ENCODE data around the gene LYRM4.

The LYRM4 gene

GRCh38 chr6:5243069-5243468 is 17.7 kb downstream of the LYRM4 start:
- no peak for DNase-seq (ENCODE audit: low spot score)

GRCh38 chr6:5241252-5241651 is 19.5 kb downstream of the LYRM4 start:
- no peak for DNase-seq (ENCODE audit: low spot score)

GRCh38 chr6:5238336-5238735 is 22.4 kb downstream of the LYRM4 start:
- DNase-seq (ENCODE audit: low spot score): no peak

- no peak for DNase-seq (ENCODE audit: low spot score)
Measured at GRCh38 chr6:5237805-5238204, 22.9 kb downstream of the LYRM4 start.

- no peak for DNase-seq (ENCODE audit: low spot score)
Measured at GRCh38 chr6:5235830-5236229, 24.9 kb downstream of the LYRM4 start.

- DNase-seq (ENCODE audit: low spot score): no peak
Measured at GRCh38 chr6:5234874-5235273, 25.9 kb downstream of the LYRM4 start.

GRCh38 chr6:5231289-5231688 is 29.5 kb downstream of the LYRM4 start:
- no peak for DNase-seq (ENCODE audit: low spot score)

GRCh38 chr6:5230081-5230480 is 30.7 kb downstream of the LYRM4 start:
- DNase-seq (ENCODE audit: low spot score): no peak

GRCh38 chr6:5229356-5229755 is 31.4 kb downstream of the LYRM4 start:
- no peak for DNase-seq (ENCODE audit: low spot score)

GRCh38 chr6:5223309-5223708 is 37.4 kb downstream of the LYRM4 start:
- DNase-seq (ENCODE audit: low spot score): no peak

GRCh38 chr6:5220443-5220842 is 40.3 kb downstream of the LYRM4 start:
- DNase-seq (ENCODE audit: low spot score): no peak

GRCh38 chr6:5219011-5219691 is 41.6 kb downstream of the LYRM4 start:
- no peak for DNase-seq (ENCODE audit: low spot score)

GRCh38 chr6:5217356-5217755 is 43.4 kb downstream of the LYRM4 start:
- DNase-seq (ENCODE audit: low spot score): no peak

- DNase-seq (ENCODE audit: low spot score): no peak
Measured at GRCh38 chr6:5215799-5216198, 45.0 kb downstream of the LYRM4 start.

- DNase-seq (ENCODE audit: low spot score): no peak
Measured at GRCh38 chr6:5215159-5215558, 45.6 kb downstream of the LYRM4 start.

GRCh38 chr6:5214570-5215052 is 46.1 kb downstream of the LYRM4 start:
- peak; percentile 81 for DNase-seq (ENCODE audit: low spot score)

- no peak for DNase-seq (ENCODE audit: low spot score)
Measured at GRCh38 chr6:5213836-5214235, 46.9 kb downstream of the LYRM4 start.

- no peak for DNase-seq (ENCODE audit: low spot score)
Measured at GRCh38 chr6:5211492-5211891, 49.3 kb downstream of the LYRM4 start.

- DNase-seq (ENCODE audit: low spot score): no peak
Measured at GRCh38 chr6:5208471-5208971, 52.2 kb downstream of the LYRM4 start.

GRCh38 chr6:5208057-5208456 is 52.7 kb downstream of the LYRM4 start:
- DNase-seq (ENCODE audit: low spot score): no peak

GRCh38 chr6:5206920-5207561 is 53.7 kb downstream of the LYRM4 start:
- DNase-seq (ENCODE audit: low spot score): no peak

- DNase-seq (ENCODE audit: low spot score): no peak
Measured at GRCh38 chr6:5205877-5206850, 54.6 kb downstream of the LYRM4 start.
